Activated T-cell treated with anti-CD3 and anti-CD28 coated beads, Interleukin-2, amount 50 U/mL, for 4 hours (primary cell): ENCODE data around the gene TTI1. TPM values are rescaled to one million over a fixed set of nuclear protein-coding genes. Genes with fewer than 3 reads are reported as not detected.
"Not testable (repeated sequence)": the region's sequence is repeated elsewhere in the genome, so short reads cannot be mapped to it uniquely, and the experiment has no call there.

Source experiments
- ATAC-seq, 2 donors: fragments of 200-7000 bp; cut with Tn5 transposase; one replicate each; pipeline ENCODE4 v1.10.0; 2021
- DNase-seq: peaks from one replicate; pipeline ENCODE4 v3.0.0-alpha.2; 2020
- H3K27me3 Mint-ChIP-seq: one replicate; pipeline ENCODE4 v1.8.0; 2021; ENCODE audit warnings: low read depth, mixed read lengths
- H3K36me3 Mint-ChIP-seq: one replicate; pipeline ENCODE4 v1.8.0; 2022; ENCODE audit warnings: mixed read lengths; ENCODE audit not compliant: insufficient read depth
- H3K4me1 Mint-ChIP-seq: one replicate; pipeline ENCODE4 v1.8.0; 2021; ENCODE audit warnings: low read depth, mixed read lengths
- H3K4me3 Mint-ChIP-seq: one replicate; pipeline ENCODE4 v1.8.0; 2021; ENCODE audit warnings: mild to moderate bottlenecking, moderate library complexity, mixed read lengths
- H3K9me3 Mint-ChIP-seq: one replicate; pipeline ENCODE4 v1.8.0; 2021; ENCODE audit warnings: mixed read lengths
- total RNA-seq, 3 donors: library from RNA; stranded (reverse); gene quantifications; one replicate each; pipeline ENCODE4 v1.2.1, GENCODE V29; 2021

TTI1 gene
- total RNA-seq, 3 donors from 2014 or later, result 31.3 to 35.5 (median 35.0) TPM

GRCh38 chr20:38011696-38012095 is 21.6 kb downstream of the TTI1 start:
- H3K9me3 Mint-ChIP-seq, result no peaks in the 10 kb centered on the region
- no peak overlapping the region for H3K4me3 Mint-ChIP-seq
- no peak for ATAC-seq
- no peak for DNase-seq
- H3K27me3 Mint-ChIP-seq, result no peaks in the 10 kb centered on the region
- peaks cover 71% of the 10 kb centered on the region for H3K36me3 Mint-ChIP-seq
- peaks cover 4% of the 10 kb centered on the region for H3K4me1 Mint-ChIP-seq

- H3K36me3 Mint-ChIP-seq, result peaks cover 60% of the 10 kb centered on the region
- H3K9me3 Mint-ChIP-seq, result not testable (repeated sequence)
Measured at GRCh38 chr20:38009416-38009815, 23.8 kb downstream of the TTI1 start.

GRCh38 chr20:38008233-38008944 is 24.9 kb downstream of the TTI1 start:
- H3K27me3 Mint-ChIP-seq, result no peaks in the 10 kb centered on the region
- no peak overlapping the region for H3K4me3 Mint-ChIP-seq
- no peaks in the 10 kb centered on the region for H3K9me3 Mint-ChIP-seq
- no peak for DNase-seq
- ATAC-seq, result no peak
- peaks cover 57% of the 10 kb centered on the region for H3K36me3 Mint-ChIP-seq
- H3K4me1 Mint-ChIP-seq, result peaks cover 9% of the 10 kb centered on the region

More at GRCh38 chr20:38009416-38009815, 23.8 kb downstream of the TTI1 start:
- not testable (repeated sequence) for H3K27me3 Mint-ChIP-seq, H3K4me3 Mint-ChIP-seq, ATAC-seq, H3K4me1 Mint-ChIP-seq, DNase-seq

- no peaks in the 10 kb centered on the region for H3K27me3 Mint-ChIP-seq
- no peak overlapping the region for H3K4me3 Mint-ChIP-seq
- DNase-seq (no peak), ATAC-seq (no peak)
- peaks cover 49% of the 10 kb centered on the region for H3K36me3 Mint-ChIP-seq
- no peaks in the 10 kb centered on the region for H3K9me3 Mint-ChIP-seq
- peaks cover 10% of the 10 kb centered on the region for H3K4me1 Mint-ChIP-seq
Measured at GRCh38 chr20:38007526-38007925, 25.7 kb downstream of the TTI1 start.

GRCh38 chr20:38005903-38006302 is 27.4 kb downstream of the TTI1 start:
- ATAC-seq (peak in 1 of 2 donors; percentile 23), DNase-seq (no peak)
- H3K36me3 Mint-ChIP-seq, result peaks cover 47% of the 10 kb centered on the region
- no peaks in the 10 kb centered on the region for H3K27me3 Mint-ChIP-seq
- peaks cover 22% of the 10 kb centered on the region for H3K4me1 Mint-ChIP-seq
- no peaks in the 10 kb centered on the region for H3K9me3 Mint-ChIP-seq
- no peak overlapping the region for H3K4me3 Mint-ChIP-seq

GRCh38 chr20:38004416-38004815 is 28.8 kb downstream of the TTI1 start:
- H3K4me1 Mint-ChIP-seq, result peaks cover 27% of the 10 kb centered on the region
- no peaks in the 10 kb centered on the region for H3K27me3 Mint-ChIP-seq
- H3K4me3 Mint-ChIP-seq, result no peak overlapping the region
- H3K9me3 Mint-ChIP-seq, result no peaks in the 10 kb centered on the region
- no peak for DNase-seq
- no peak for ATAC-seq
- peaks cover 51% of the 10 kb centered on the region for H3K36me3 Mint-ChIP-seq

GRCh38 chr20:38002422-38002821 is 30.8 kb downstream of the TTI1 start:
- no peak for DNase-seq
- Mint-ChIP-seq H3K36me3 (peaks cover 51% of the 10 kb centered on the region), H3K4me1 (peaks cover 25% of the 10 kb centered on the region), H3K27me3 (no peaks in the 10 kb centered on the region), H3K9me3 (no peaks in the 10 kb centered on the region), H3K4me3 (no peak overlapping the region)
- no peak for ATAC-seq

GRCh38 chr20:38001981-38002380 is 31.3 kb downstream of the TTI1 start:
- DNase-seq (no peak), ATAC-seq (no peak)
- Mint-ChIP-seq H3K27me3 (no peaks in the 10 kb centered on the region), H3K4me1 (peaks cover 25% of the 10 kb centered on the region), H3K36me3 (peaks cover 51% of the 10 kb centered on the region), H3K9me3 (no peaks in the 10 kb centered on the region), H3K4me3 (no peak overlapping the region)

GRCh38 chr20:38001173-38001875 is 31.9 kb downstream of the TTI1 start:
- H3K4me1 Mint-ChIP-seq, result peaks cover 23% of the 10 kb centered on the region
- DNase-seq (no peak), ATAC-seq (peak; percentile 81 to 86)
- H3K36me3 Mint-ChIP-seq, result peaks cover 49% of the 10 kb centered on the region
- H3K27me3 Mint-ChIP-seq, result no peaks in the 10 kb centered on the region
- no peak overlapping the region for H3K4me3 Mint-ChIP-seq
- no peaks in the 10 kb centered on the region for H3K9me3 Mint-ChIP-seq

- Mint-ChIP-seq H3K4me1 (peaks cover 20% of the 10 kb centered on the region), H3K27me3 (no peaks in the 10 kb centered on the region)
Measured at GRCh38 chr20:38000293-38000692, 33.0 kb downstream of the TTI1 start.

GRCh38 chr20:37999526-38000263 is 33.6 kb downstream of the TTI1 start:
- Mint-ChIP-seq H3K4me3 (no peak overlapping the region), H3K9me3 (no peaks in the 10 kb centered on the region), H3K36me3 (peaks cover 55% of the 10 kb centered on the region), H3K27me3 (no peaks in the 10 kb centered on the region), H3K4me1 (peaks cover 20% of the 10 kb centered on the region)
- no peak for ATAC-seq
- no peak for DNase-seq

More at GRCh38 chr20:38000293-38000692, 33.0 kb downstream of the TTI1 start:
- Mint-ChIP-seq H3K36me3 (peaks cover 54% of the 10 kb centered on the region), H3K4me3 (no peak overlapping the region), H3K9me3 (no peaks in the 10 kb centered on the region)
- ATAC-seq (no peak), DNase-seq (no peak)

GRCh38 chr20:37997516-37997915 is 35.7 kb downstream of the TTI1 start:
- Mint-ChIP-seq H3K36me3 (peaks cover 53% of the 10 kb centered on the region), H3K4me3 (no peak overlapping the region), H3K9me3 (no peaks in the 10 kb centered on the region), H3K27me3 (no peaks in the 10 kb centered on the region), H3K4me1 (peaks cover 21% of the 10 kb centered on the region)
- ATAC-seq (no peak), DNase-seq (no peak)

GRCh38 chr20:37995856-37996605 is 37.2 kb downstream of the TTI1 start:
- Mint-ChIP-seq H3K36me3 (peaks cover 48% of the 10 kb centered on the region), H3K9me3 (no peaks in the 10 kb centered on the region), H3K4me1 (peaks cover 15% of the 10 kb centered on the region), H3K27me3 (no peaks in the 10 kb centered on the region), H3K4me3 (no peak overlapping the region)
- DNase-seq (no peak), ATAC-seq (no peak)

GRCh38 chr20:37994512-37994911 is 38.7 kb downstream of the TTI1 start:
- Mint-ChIP-seq H3K4me1 (peaks cover 25% of the 10 kb centered on the region), H3K9me3 (no peaks in the 10 kb centered on the region), H3K4me3 (no peak overlapping the region), H3K27me3 (no peaks in the 10 kb centered on the region), H3K36me3 (peaks cover 42% of the 10 kb centered on the region)
- DNase-seq, result no peak
- no peak for ATAC-seq
